B cell (primary cell): ENCODE measurements around the gene N4BP3. TPM values are rescaled to one million over a fixed set of nuclear protein-coding genes. Genes with fewer than 3 reads are reported as not detected.

Experiments used
- ATAC-seq: fragments of 200-7000 bp; cut with Tn5 transposase; one replicate; pipeline ENCODE4 v1.10.0; 2021; ENCODE audit warnings: low read depth, mild to moderate bottlenecking, moderate number of reproducible peaks, moderate library complexity
- CTCF ChIA-PET: fragments of 350-600 bp; sonication (Branson Sonifier 250); formaldehyde crosslinking; loops from one replicate; lab custom pipeline; 2021; ENCODE audit warnings: antibody characterized with exemption, inconsistent platforms; lab: Charles Lee
- POLR2A ChIA-PET: fragments of 350-600 bp; sonication (Branson Sonifier 250); formaldehyde crosslinking; loops from one replicate; lab custom pipeline; 2021; ENCODE audit warnings: antibody characterized with exemption; lab: Charles Lee
- DNase-seq: peaks from one replicate; pipeline ENCODE4 v3.0.0; 2013
- H2AFZ ChIP-seq: 2 replicates; pipeline ENCODE4 v1.6.1; 2012; ENCODE audit warnings: mild to moderate bottlenecking, low read depth, low read length; ENCODE audit not compliant: insufficient read depth, poor library complexity, severe bottlenecking
- H3K27ac ChIP-seq, 2 donors: 1 replicate in 1 of 2; 2 replicates in 1 of 2; pipeline ENCODE4 v1.5.1; 2012 to 2013; ENCODE audit warnings: low read length in 2 of 2, mild to moderate bottlenecking in 2 of 2, moderate library complexity in 1 of 2
- H3K27me3 ChIP-seq, 4 experiments: fragments of 200-600 bp in 1 of 4; sonication (generic) in 1 of 4; replicated peaks in 1 of 4; 1 replicate in 2 of 4; 2 replicates in 2 of 4; pipeline versions ENCODE4 v1.6.1 to v1.7.0; 2013 to 2016; ENCODE audit warnings: low read length in 3 of 4, mild to moderate bottlenecking in 2 of 4, mixed read lengths in 1 of 4, moderate library complexity in 1 of 4; ENCODE audit not compliant: insufficient read depth in 4 of 4, control insufficient read depth in 3 of 4; ENCODE audit errors: control extremely low read depth in 1 of 4
- H3K36me3 ChIP-seq, 2 experiments: replicated peaks in 1 of 2; 1 replicate in 1 of 2; 2 replicates in 1 of 2; pipeline versions ENCODE4 v1.6.1 to v1.7.1; 2013; ENCODE audit warnings: low read length in 1 of 2; ENCODE audit not compliant: insufficient read depth in 2 of 2, control insufficient read depth in 1 of 2; ENCODE audit errors: control extremely low read depth in 1 of 2, extremely low read depth in 1 of 2
- H3K4me1 ChIP-seq, 2 donors: fragments of 200-600 bp in 1 of 2; sonication (generic) in 1 of 2; 1 replicate in 1 of 2; 2 replicates in 1 of 2; pipeline versions ENCODE4 v1.5.1 to v1.6.1; 2013 to 2017; ENCODE audit warnings: low read length in 2 of 2; ENCODE audit not compliant: control insufficient read depth in 2 of 2, insufficient read depth in 2 of 2
- H3K4me2 ChIP-seq: replicated peaks from 2 replicates; pipeline ENCODE3; 2012; ENCODE audit warnings: mild to moderate bottlenecking, low read depth, low read length; ENCODE audit not compliant: poor library complexity, severe bottlenecking
- H3K4me3 ChIP-seq, 5 experiments: fragments of 200-600 bp in 1 of 5; sonication (generic) in 1 of 5; 1 replicate in 3 of 5; 2 replicates in 2 of 5; pipeline versions ENCODE4 v1.5.1 to v1.7.0; 2011 to 2016; ENCODE audit warnings: low read length in 4 of 5, mild to moderate bottlenecking in 4 of 5, low read depth in 2 of 5, control low read depth in 1 of 5, moderate library complexity in 1 of 5; ENCODE audit not compliant: insufficient read depth in 1 of 5; ENCODE audit errors: control extremely low read depth in 1 of 5, extremely low read depth in 1 of 5
- H3K79me2 ChIP-seq: fragments of 200-600 bp; sonication (generic); one replicate; pipeline ENCODE4 v1.6.0; 2016; ENCODE audit warnings: low read length; ENCODE audit not compliant: control insufficient read depth, insufficient read depth
- H3K9ac ChIP-seq: fragments of 200-600 bp; sonication (generic); 2 replicates; pipeline ENCODE4 v1.6.1; 2017; ENCODE audit warnings: mild to moderate bottlenecking, low read length, moderate library complexity
- H3K9me3 ChIP-seq, 3 donors: one replicate each; pipeline versions ENCODE4 v1.6.1 to v1.7.1; 2013; ENCODE audit warnings: low read length in 2 of 3; ENCODE audit not compliant: control insufficient read depth in 2 of 3, insufficient read depth in 1 of 3; ENCODE audit errors: control extremely low read depth in 1 of 3
- H4K20me1 ChIP-seq: 2 replicates; pipeline ENCODE4 v1.6.0; 2012; ENCODE audit warnings: mild to moderate bottlenecking, low read length; ENCODE audit not compliant: insufficient read depth, control insufficient read depth, poor library complexity, severe bottlenecking
- H3K27ac Mint-ChIP-seq: one replicate; pipeline ENCODE4 v1.8.0; 2021; ENCODE audit warnings: mixed read lengths
- H3K27me3 Mint-ChIP-seq: one replicate; pipeline ENCODE4 v1.8.0; 2021; ENCODE audit warnings: mixed read lengths
- H3K4me1 Mint-ChIP-seq: one replicate; pipeline ENCODE4 v1.8.0; 2021; ENCODE audit warnings: mixed read lengths
- H3K4me3 Mint-ChIP-seq: one replicate; pipeline ENCODE4 v1.8.0; 2021; ENCODE audit warnings: mixed read lengths
- H3K9me3 Mint-ChIP-seq: one replicate; pipeline ENCODE4 v1.8.0; 2022; ENCODE audit warnings: mixed read lengths; ENCODE audit not compliant: insufficient read depth
- EZH2 ChIP-seq: IDR thresholded peaks from 2 replicates; pipeline ENCODE4 v1.6.1; 2012; ENCODE audit warnings: borderline replicate concordance, low read depth, mild to moderate bottlenecking, moderate library complexity, low read length; ENCODE audit not compliant: insufficient read depth, poor library complexity, severe bottlenecking
- WGBS: methylation state at CpG from one replicate; pipeline ENCODE4 v1.1.5; 2013; ENCODE audit warnings: missing lambda C conversion rate; ENCODE audit not compliant: insufficient coverage; 5-methylcytosine and 5-hydroxymethylcytosine counted together
- intact Hi-C: fragments of 100-400 bp; cut with micrococcal nuclease; formaldehyde crosslinking; loops from one replicate; pipeline ENCODE4 v1.10.0; 2022
- polyA plus RNA-seq: library from polyadenylated mRNA; depleted of rRNA; stranded (reverse); fragments of >200 nt; gene quantifications from 2 replicates; pipeline ENCODE4 v1.2.3, GENCODE V29; 2012
- total RNA-seq, 2 donors: library from RNA; stranded (reverse); fragments of 120-200 nt in 1 of 2; gene quantifications; 1 replicate in 1 of 2; 2 replicates in 1 of 2; pipeline versions ENCODE4 v1.2.3 to v1.2.4, GENCODE V29; 2013 to 2022
- TF ChIP-seq, protein P1 (sequence below): fragments of 200-600 bp; IDR thresholded peaks from one replicate; pipeline ENCODE4 v1.8.0; 2022; ENCODE audit warnings: antibody characterized with exemption, mild to moderate bottlenecking

Gene N4BP3
- total and polyA plus RNA-seq, 2 donors (not counting 1 experiment from before 2014, with no cell fraction given) = 13.3 to 48.7 TPM

DNA sequence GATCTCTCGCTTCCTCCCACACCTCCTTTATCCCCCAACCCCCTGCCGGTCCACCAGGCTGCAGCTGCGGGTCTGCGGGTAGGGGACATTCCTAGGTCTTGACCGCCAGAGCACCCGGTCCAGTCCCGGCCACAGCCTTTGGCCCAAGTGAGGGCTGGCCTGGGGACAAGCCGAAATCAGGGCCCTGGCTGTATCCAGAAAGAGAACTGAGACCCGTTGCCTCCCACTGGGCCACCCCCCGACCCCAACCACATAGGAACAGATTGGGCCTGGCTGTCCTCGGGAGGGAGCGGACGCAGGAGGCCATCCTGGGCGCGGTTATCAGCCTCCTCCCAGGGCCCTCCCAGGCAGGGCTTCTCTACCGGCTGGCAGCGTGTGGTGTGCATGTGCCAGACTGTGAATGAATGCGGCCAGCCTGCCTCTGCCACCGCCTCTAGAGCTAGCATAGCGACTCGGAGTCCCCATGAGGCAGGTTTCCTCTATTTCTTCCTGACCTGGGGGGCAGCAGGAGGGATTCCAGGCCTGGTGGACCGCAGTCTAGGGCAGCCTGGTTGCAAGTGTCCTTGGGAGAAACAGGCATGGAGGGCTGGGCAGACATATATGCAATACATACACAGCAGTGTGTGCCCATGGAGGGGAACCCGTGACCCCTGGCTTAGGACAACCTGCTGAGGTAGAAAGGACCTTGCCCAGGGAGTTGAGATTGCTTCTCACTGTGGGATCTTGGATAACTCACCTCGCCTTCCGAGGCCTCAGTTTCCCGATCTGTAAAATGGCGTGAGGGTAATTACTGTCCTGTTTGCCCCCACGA, 1.2 kb downstream of the N4BP3 start:
- peak overlapping the region; percentile 73 for H3K9ac ChIP-seq

More for the DNA sequence above, 1.2 kb downstream of the N4BP3 start:
- H3K9me3 Mint-ChIP-seq = no peaks in the 10 kb centered on the region
- Histone ChIP-seq H3K4me1 (peaks cover 56 to 62% of the 10 kb centered on the region in 2 donors), H3K9me3 (no peaks in the 10 kb centered on the region), H3K27me3 (no peaks in the 10 kb centered on the region), H4K20me1 (peaks cover 42% of the 10 kb centered on the region), H3K27ac (peak overlapping the region; percentile 86 to 89), H2AFZ (peak overlapping the region; percentile 64), H3K79me2 (peaks cover 8% of the 10 kb centered on the region), H3K4me2 (peak overlapping the region; percentile 95), H3K36me3 (peaks cover 0 to 2% of the 10 kb centered on the region in 2 experiments), H3K4me3 (peak overlapping the region; percentile 31 to 85 (median 74))
- peaks cover 68% of the 10 kb centered on the region for H3K4me1 Mint-ChIP-seq
- ChIA-PET POLR2A (interaction anchor here (0.6 to 1.4 kb wide), 6 partner anchors 10 to 760 kb away, joined by 3 to 6 read pairs (median 4); partner anchors contain the start of gene NHP2), CTCF (interaction anchor here (0.6 to 8.6 kb wide), 4 partner anchors 9 to 39 kb away, joined by 3 to 92 read pairs (median 3); partner anchors contain the start of gene NHP2)
- peak; percentile 79 for DNase-seq
- H3K27me3 Mint-ChIP-seq = no peaks in the 10 kb centered on the region
- peak; percentile 7 for ATAC-seq
- intact Hi-C loops = loop anchor here (10.0 kb wide), 1 partner anchor 800 kb away; the partner anchor contains the start of gene MXD3
- TF ChIP-seq, protein P1, sequence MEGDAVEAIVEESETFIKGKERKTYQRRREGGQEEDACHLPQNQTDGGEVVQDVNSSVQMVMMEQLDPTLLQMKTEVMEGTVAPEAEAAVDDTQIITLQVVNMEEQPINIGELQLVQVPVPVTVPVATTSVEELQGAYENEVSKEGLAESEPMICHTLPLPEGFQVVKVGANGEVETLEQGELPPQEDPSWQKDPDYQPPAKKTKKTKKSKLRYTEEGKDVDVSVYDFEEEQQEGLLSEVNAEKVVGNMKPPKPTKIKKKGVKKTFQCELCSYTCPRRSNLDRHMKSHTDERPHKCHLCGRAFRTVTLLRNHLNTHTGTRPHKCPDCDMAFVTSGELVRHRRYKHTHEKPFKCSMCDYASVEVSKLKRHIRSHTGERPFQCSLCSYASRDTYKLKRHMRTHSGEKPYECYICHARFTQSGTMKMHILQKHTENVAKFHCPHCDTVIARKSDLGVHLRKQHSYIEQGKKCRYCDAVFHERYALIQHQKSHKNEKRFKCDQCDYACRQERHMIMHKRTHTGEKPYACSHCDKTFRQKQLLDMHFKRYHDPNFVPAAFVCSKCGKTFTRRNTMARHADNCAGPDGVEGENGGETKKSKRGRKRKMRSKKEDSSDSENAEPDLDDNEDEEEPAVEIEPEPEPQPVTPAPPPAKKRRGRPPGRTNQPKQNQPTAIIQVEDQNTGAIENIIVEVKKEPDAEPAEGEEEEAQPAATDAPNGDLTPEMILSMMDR = no peak
- TF ChIP-seq EZH2 = no peak
- peak overlapping the region; percentile 94 for H3K4me3 Mint-ChIP-seq
- H3K27ac Mint-ChIP-seq = peak overlapping the region; percentile 93
- 9% methylated on average over 27 of the region's 28 CpGs for WGBS
